Gastroesophageal sphincter (tissue), 3 donors: ENCODE data around the gene CPNE4.

Source experiments
- CTCF ChIP-seq, 4 experiments: fragments of 200-600 bp in 2 of 4; fragments of 450-650 bp in 2 of 4; sonication (generic) in 1 of 4; IDR thresholded peaks; one replicate each; pipeline ENCODE4 v1.5.1; 2017 to 2019; ENCODE audit warnings: antibody characterized with exemption in 4 of 4, mild to moderate bottlenecking in 2 of 4, moderate library complexity in 2 of 4
- EP300 ChIP-seq: sonication (generic); formaldehyde crosslinking; IDR thresholded peaks from one replicate; pipeline ENCODE4 v1.6.1; 2017; ENCODE audit warnings: antibody characterized with exemption, mild to moderate bottlenecking
- POLR2A ChIP-seq, 2 donors: fragments of 450-650 bp; IDR thresholded peaks; one replicate each; pipeline ENCODE4 v1.6.1; 2017; ENCODE audit warnings: antibody characterized with exemption in 2 of 2, mild to moderate bottlenecking in 2 of 2, moderate library complexity in 1 of 2
- POLR2AphosphoS5 ChIP-seq: sonication (generic); formaldehyde crosslinking; IDR thresholded peaks from one replicate; pipeline ENCODE4 v1.6.1; 2017; ENCODE audit warnings: antibody characterized with exemption

DNA sequence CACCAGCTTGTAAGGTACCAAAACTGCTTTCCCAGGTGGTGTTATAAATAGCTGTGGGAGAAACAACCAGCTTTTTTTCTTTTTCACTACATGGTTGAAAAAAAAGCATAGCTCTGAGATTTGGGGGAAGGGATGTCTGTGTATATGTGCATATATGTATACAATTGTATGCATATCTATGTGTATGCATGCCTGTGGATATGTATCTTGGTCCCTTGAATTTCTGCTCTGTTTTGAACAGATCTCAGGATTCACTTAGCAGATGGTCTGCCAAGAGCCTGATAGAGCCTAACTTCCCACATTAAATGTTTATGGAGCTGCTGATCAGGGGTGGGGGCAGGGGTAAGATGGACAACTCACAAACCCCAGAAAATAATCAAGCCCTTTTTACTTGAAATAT lies 39.0 kb upstream of the CPNE4 start:
- TF ChIP-seq CTCF (IDR thresholded peaks at IDR 0.05) = no peak
- no peak for TF ChIP-seq POLR2A (IDR thresholded peaks at IDR 0.05)
- no peak for TF ChIP-seq POLR2AphosphoS5
- no peak for TF ChIP-seq EP300
